Measurements from ENCODE around the gene TRHDE.

The TRHDE gene

GRCh38 chr12:72610342-72610741, 338.2 kb downstream of the TRHDE start:
- H3K27ac ChIP-seq (replicated peaks): no peak overlapping the region
- TF ChIP-seq CTCF (IDR thresholded peaks at IDR 0.05; ENCODE audit: insufficient read depth, low read length) (no peak), POLR2AphosphoS5 (IDR thresholded peaks at IDR 0.05; ENCODE audit: low read depth) (no peak), GABPA (IDR thresholded peaks at IDR 0.05; ENCODE audit: low read depth) (no peak), REST (IDR thresholded peaks at IDR 0.05; ENCODE audit: insufficient replicate concordance, low read depth) (no peak), SPI1 (IDR thresholded peaks at IDR 0.05; ENCODE audit: borderline replicate concordance, low read depth) (no peak)

GRCh38 chr12:72610854-72611358, 338.7 kb downstream of the TRHDE start:
- H3K27me3 ChIP-seq (ENCODE audit: insufficient read depth, poor library complexity, severe bottlenecking): no peaks in the 10 kb centered on the region
- no peak overlapping the region for H3K4me3 ChIP-seq (replicated peaks; ENCODE audit: insufficient read depth, low read length)
- no peak overlapping the region for H3K27ac ChIP-seq (replicated peaks)
- no peak for DNase-seq (ENCODE audit: low read depth in 1 of 2, low spot score in 1 of 2)
- TF ChIP-seq CTCF (IDR thresholded peaks at IDR 0.05; ENCODE audit: insufficient read depth, low read length) (no peak), POLR2AphosphoS5 (IDR thresholded peaks at IDR 0.05; ENCODE audit: low read depth) (no peak), REST (IDR thresholded peaks at IDR 0.05; ENCODE audit: insufficient replicate concordance, low read depth) (no peak), SPI1 (IDR thresholded peaks at IDR 0.05; ENCODE audit: borderline replicate concordance, low read depth) (no peak), GABPA (IDR thresholded peaks at IDR 0.05; ENCODE audit: low read depth) (no peak)

More at GRCh38 chr12:72610342-72610741, 338.2 kb downstream of the TRHDE start:
- Histone ChIP-seq H3K4me3 (replicated peaks; ENCODE audit: insufficient read depth, low read length) (no peak overlapping the region), H3K27me3 (ENCODE audit: insufficient read depth, poor library complexity, severe bottlenecking) (no peaks in the 10 kb centered on the region)
- DNase-seq (ENCODE audit: low read depth in 1 of 2, low spot score in 1 of 2): no peak

- Histone ChIP-seq H3K27ac (replicated peaks) (no peak overlapping the region), H3K27me3 (ENCODE audit: insufficient read depth, poor library complexity, severe bottlenecking) (no peaks in the 10 kb centered on the region), H3K4me3 (replicated peaks; ENCODE audit: insufficient read depth, low read length) (no peak overlapping the region)
- TF ChIP-seq POLR2AphosphoS5 (IDR thresholded peaks at IDR 0.05; ENCODE audit: low read depth): no peak
- no peak for TF ChIP-seq CTCF (IDR thresholded peaks at IDR 0.05; ENCODE audit: insufficient read depth, low read length)
- no peak for TF ChIP-seq GABPA (IDR thresholded peaks at IDR 0.05; ENCODE audit: low read depth)
- no peak for TF ChIP-seq REST (IDR thresholded peaks at IDR 0.05; ENCODE audit: insufficient replicate concordance, low read depth)
- TF ChIP-seq SPI1 (IDR thresholded peaks at IDR 0.05; ENCODE audit: borderline replicate concordance, low read depth): no peak
- no peak for DNase-seq (ENCODE audit: low read depth in 1 of 2, low spot score in 1 of 2)
These were observed 340.0 kb downstream of the TRHDE start for GRCh38 chr12:72612171-72612570.

Data from HL-60 (cell line).